Measurements from ENCODE around the gene ATF6. TPM values are rescaled to one million over a fixed set of nuclear protein-coding genes. Genes with fewer than 3 reads are reported as not detected.

The ATF6 gene
- total RNA-seq, 1 experiment from 2014 or later, result 10.6 TPM

DNA sequence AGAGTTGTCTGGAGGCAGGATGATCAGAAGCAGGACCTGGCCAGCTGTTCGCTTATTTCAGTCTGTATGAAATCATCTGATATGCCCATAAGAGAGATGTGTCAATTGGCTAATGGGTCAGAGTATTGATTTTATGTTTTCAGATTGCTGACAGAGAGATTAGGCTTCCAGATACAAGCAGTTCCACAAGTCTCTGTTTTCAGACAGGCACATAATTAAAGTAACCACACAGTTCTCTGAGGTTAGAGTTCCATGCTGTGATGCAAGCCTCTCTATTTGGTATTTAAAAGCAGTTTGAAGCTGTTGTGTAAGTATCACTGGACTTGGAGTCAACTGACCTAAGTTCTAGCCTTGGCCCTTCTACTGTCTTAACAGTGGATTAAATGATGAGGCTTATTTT lies 50.1 kb downstream of the ATF6 start:
- Mint-ChIP-seq H3K9me3 (peaks cover 4% of the 10 kb centered on the region; the same call in 1 of the 2 replicates), H3K36me3 (no peaks in the 10 kb centered on the region), H3K27ac (no peak overlapping the region), H3K4me1 (no peaks in the 10 kb centered on the region), H3K4me3 (no peak overlapping the region), H3K27me3 (ENCODE audit: low read depth) (no peaks in the 10 kb centered on the region)
- CTCF ChIA-PET, result no interaction called here
- DNase-seq (ENCODE audit: low spot score), result no peak
- POLR2A ChIA-PET, result no interaction called here
- TF ChIP-seq JAZF1 (CRISPR knock-in tag; IDR thresholded peaks at IDR 0.05), result no peak
- TF ChIP-seq, protein P1, sequence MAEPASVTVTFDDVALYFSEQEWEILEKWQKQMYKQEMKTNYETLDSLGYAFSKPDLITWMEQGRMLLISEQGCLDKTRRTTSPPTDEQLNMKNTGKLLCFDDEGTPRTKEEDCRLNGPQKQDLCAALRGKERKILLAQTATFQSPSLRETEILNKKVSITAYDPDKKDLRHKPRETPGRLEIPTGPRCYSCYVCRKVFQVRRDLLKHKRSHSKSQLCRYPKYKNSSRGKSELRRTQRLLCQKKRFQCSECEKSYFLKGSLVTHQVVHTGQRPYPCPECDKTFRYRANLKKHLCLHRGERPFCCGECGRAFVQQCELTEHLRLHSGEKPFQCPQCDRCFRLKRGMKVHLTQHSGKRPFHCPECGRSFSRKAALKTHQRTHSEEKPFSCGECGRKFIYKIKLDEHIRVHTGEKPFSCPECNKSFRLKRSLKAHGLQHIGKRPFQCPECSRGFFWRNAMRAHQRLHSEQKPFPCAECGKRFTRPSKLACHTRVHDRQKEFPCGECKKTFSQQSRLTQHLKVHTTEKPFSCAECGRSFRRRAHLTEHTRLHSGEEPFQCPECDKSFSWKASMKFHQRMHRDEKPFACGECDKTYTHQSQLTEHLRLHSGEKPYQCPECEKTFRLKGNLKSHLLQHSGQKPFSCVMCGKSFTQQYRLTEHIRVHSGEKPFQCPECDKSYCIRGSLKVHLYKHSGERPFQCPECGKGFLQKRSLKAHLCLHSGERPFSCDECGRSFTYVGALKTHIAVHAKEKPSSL (CRISPR knock-in tag; conservative IDR thresholded peaks at IDR 0.05), result no peak
- no peak for TF ChIP-seq GRHL2 (CRISPR knock-in tag; IDR thresholded peaks at IDR 0.05; ENCODE audit: insufficient replicate concordance, severe bottlenecking)
- TF ChIP-seq, protein P2, sequence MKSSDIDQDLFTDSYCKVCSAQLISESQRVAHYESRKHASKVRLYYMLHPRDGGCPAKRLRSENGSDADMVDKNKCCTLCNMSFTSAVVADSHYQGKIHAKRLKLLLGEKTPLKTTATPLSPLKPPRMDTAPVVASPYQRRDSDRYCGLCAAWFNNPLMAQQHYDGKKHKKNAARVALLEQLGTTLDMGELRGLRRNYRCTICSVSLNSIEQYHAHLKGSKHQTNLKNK (CRISPR knock-in tag; IDR thresholded peaks at IDR 0.05), result no peak
- no peak for TF ChIP-seq ERG (CRISPR knock-in tag; IDR thresholded peaks at IDR 0.05)
- no peak for TF ChIP-seq MXD4 (CRISPR knock-in tag; IDR thresholded peaks at IDR 0.05; ENCODE audit: borderline replicate concordance)
- no peak for TF ChIP-seq ESRRA (CRISPR knock-in tag; IDR thresholded peaks at IDR 0.05; ENCODE audit: borderline replicate concordance)
- TF ChIP-seq TCF7 (CRISPR knock-in tag; IDR thresholded peaks at IDR 0.05; ENCODE audit: low read depth), result no peak
- no peak for TF ChIP-seq SP1 (CRISPR knock-in tag; conservative IDR thresholded peaks at IDR 0.05)
- TF ChIP-seq TEAD1 (CRISPR knock-in tag; IDR thresholded peaks at IDR 0.05), result no peak
- no peak for TF ChIP-seq HMGXB4 (CRISPR knock-in tag; IDR thresholded peaks at IDR 0.05)
- TF ChIP-seq ZNF317 (CRISPR knock-in tag; IDR thresholded peaks at IDR 0.05; ENCODE audit: borderline replicate concordance, low read depth), result no peak
- TF ChIP-seq, protein P3, sequence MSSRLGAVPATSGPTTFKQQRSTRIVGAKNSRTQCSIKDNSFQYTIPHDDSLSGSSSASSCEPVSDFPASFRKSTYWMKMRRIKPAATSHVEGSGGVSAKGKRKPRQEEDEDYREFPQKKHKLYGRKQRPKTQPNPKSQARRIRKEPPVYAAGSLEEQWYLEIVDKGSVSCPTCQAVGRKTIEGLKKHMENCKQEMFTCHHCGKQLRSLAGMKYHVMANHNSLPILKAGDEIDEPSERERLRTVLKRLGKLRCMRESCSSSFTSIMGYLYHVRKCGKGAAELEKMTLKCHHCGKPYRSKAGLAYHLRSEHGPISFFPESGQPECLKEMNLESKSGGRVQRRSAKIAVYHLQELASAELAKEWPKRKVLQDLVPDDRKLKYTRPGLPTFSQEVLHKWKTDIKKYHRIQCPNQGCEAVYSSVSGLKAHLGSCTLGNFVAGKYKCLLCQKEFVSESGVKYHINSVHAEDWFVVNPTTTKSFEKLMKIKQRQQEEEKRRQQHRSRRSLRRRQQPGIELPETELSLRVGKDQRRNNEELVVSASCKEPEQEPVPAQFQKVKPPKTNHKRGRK (CRISPR knock-in tag; IDR thresholded peaks at IDR 0.05; ENCODE audit: borderline replicate concordance), result no peak
- TF ChIP-seq, protein P4, sequence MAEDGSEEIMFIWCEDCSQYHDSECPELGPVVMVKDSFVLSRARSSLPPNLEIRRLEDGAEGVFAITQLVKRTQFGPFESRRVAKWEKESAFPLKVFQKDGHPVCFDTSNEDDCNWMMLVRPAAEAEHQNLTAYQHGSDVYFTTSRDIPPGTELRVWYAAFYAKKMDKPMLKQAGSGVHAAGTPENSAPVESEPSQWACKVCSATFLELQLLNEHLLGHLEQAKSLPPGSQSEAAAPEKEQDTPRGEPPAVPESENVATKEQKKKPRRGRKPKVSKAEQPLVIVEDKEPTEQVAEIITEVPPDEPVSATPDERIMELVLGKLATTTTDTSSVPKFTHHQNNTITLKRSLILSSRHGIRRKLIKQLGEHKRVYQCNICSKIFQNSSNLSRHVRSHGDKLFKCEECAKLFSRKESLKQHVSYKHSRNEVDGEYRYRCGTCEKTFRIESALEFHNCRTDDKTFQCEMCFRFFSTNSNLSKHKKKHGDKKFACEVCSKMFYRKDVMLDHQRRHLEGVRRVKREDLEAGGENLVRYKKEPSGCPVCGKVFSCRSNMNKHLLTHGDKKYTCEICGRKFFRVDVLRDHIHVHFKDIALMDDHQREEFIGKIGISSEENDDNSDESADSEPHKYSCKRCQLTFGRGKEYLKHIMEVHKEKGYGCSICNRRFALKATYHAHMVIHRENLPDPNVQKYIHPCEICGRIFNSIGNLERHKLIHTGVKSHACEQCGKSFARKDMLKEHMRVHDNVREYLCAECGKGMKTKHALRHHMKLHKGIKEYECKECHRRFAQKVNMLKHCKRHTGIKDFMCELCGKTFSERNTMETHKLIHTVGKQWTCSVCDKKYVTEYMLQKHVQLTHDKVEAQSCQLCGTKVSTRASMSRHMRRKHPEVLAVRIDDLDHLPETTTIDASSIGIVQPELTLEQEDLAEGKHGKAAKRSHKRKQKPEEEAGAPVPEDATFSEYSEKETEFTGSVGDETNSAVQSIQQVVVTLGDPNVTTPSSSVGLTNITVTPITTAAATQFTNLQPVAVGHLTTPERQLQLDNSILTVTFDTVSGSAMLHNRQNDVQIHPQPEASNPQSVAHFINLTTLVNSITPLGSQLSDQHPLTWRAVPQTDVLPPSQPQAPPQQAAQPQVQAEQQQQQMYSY (CRISPR knock-in tag; IDR thresholded peaks at IDR 0.05), result no peak
- TF ChIP-seq NR1H2 (CRISPR knock-in tag; IDR thresholded peaks at IDR 0.05), result no peak
- no peak for TF ChIP-seq ZNF121 (CRISPR knock-in tag; IDR thresholded peaks at IDR 0.05)
- TF ChIP-seq E2F4 (CRISPR knock-in tag; IDR thresholded peaks at IDR 0.05; ENCODE audit: borderline replicate concordance, low read depth), result no peak
- no peak for TF ChIP-seq USF1 (CRISPR knock-in tag; IDR thresholded peaks at IDR 0.05)
- no peak for TF ChIP-seq ZNF416 (CRISPR knock-in tag; IDR thresholded peaks at IDR 0.05)
- ATAC-seq, result no peak

Measured in WTC11 (cell line).